Measurements from ENCODE around the gene FAM124A.

GRCh38 chr13:51271528-51272085 is 49.4 kb downstream of the FAM124A start:
- TF ChIP-seq MAX (IDR thresholded peaks at IDR 0.05; ENCODE audit: low read depth, low read length): no peak
- no peak for TF ChIP-seq CTCF (IDR thresholded peaks at IDR 0.05; ENCODE audit: low read depth, low read length)
